Gastroesophageal sphincter (tissue), 3 donors: Measurements from ENCODE around the gene DAPK2.

Experiments
- CTCF ChIP-seq, 4 experiments: fragments of 200-600 bp in 2 of 4; fragments of 450-650 bp in 2 of 4; sonication (generic) in 1 of 4; IDR thresholded peaks; one replicate each; pipeline ENCODE4 v1.5.1; 2017 to 2019; ENCODE audit warnings: antibody characterized with exemption in 4 of 4, mild to moderate bottlenecking in 2 of 4, moderate library complexity in 2 of 4
- EP300 ChIP-seq: sonication (generic); formaldehyde crosslinking; IDR thresholded peaks from one replicate; pipeline ENCODE4 v1.6.1; 2017; ENCODE audit warnings: antibody characterized with exemption, mild to moderate bottlenecking
- POLR2A ChIP-seq, 2 donors: fragments of 450-650 bp; IDR thresholded peaks; one replicate each; pipeline ENCODE4 v1.6.1; 2017; ENCODE audit warnings: antibody characterized with exemption in 2 of 2, mild to moderate bottlenecking in 2 of 2, moderate library complexity in 1 of 2
- POLR2AphosphoS5 ChIP-seq: sonication (generic); formaldehyde crosslinking; IDR thresholded peaks from one replicate; pipeline ENCODE4 v1.6.1; 2017; ENCODE audit warnings: antibody characterized with exemption

- TF ChIP-seq CTCF (IDR thresholded peaks at IDR 0.05) (no peak), EP300 (no peak), POLR2A (IDR thresholded peaks at IDR 0.05) (no peak), POLR2AphosphoS5 (no peak)
Measured at GRCh38 chr15:64068133-64068532, 21.8 kb upstream of the DAPK2 start.
